ENCODE data around the gene ZIC2. TPM values are rescaled to one million over a fixed set of nuclear protein-coding genes. Genes with fewer than 3 reads are reported as not detected.
"Not testable (repeated sequence)": the region's sequence is repeated elsewhere in the genome, so short reads cannot be mapped to it uniquely, and the experiment has no call there.

Gene ZIC2
- total RNA-seq, 1 donor: not detected

DNA sequence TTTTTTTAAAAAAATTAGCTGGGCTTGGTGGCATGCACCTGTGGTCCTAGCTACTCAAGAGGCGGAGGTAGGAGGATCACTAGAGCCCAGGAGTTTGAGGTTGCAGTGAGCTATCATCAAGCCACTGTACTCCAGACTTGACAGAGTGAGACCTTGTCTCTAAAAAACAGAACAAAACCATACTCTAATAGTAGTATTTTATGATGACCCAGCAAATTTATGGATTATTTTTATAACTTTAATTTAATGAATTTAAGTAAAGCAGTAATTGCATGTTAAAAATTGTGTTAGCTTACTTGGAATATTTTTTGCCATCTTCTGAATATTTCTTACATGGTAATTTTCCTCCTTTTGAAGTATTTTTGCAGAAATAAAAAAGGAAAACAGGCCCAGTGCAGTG is 48.3 kb downstream of the ZIC2 start:
- DNase-seq (ENCODE audit: insufficient read length, low spot score, missing footprints): no peak
- Histone ChIP-seq H3K4me3 (ENCODE audit: insufficient read depth, low read length) (no peak overlapping the region), H3K4me1 (ENCODE audit: insufficient read depth, low read length) (no peaks in the 10 kb centered on the region), H4K20me1 (ENCODE audit: insufficient read depth, low read length) (no peaks in the 10 kb centered on the region), H3K27me3 (ENCODE audit: insufficient read depth, low read length) (no peaks in the 10 kb centered on the region), H3K79me2 (ENCODE audit: insufficient read depth, low read length) (no peaks in the 10 kb centered on the region), H2AFZ (ENCODE audit: low read length) (no peak overlapping the region), H3K36me3 (ENCODE audit: insufficient read depth, low read length) (no peaks in the 10 kb centered on the region), H3K27ac (ENCODE audit: low read depth, low read length) (no peak overlapping the region), H3K9me3 (ENCODE audit: low read depth, low read length) (no peaks in the 10 kb centered on the region), H3K4me2 (ENCODE audit: insufficient read depth, low read length) (no peak overlapping the region)
- TF ChIP-seq, protein P1, sequence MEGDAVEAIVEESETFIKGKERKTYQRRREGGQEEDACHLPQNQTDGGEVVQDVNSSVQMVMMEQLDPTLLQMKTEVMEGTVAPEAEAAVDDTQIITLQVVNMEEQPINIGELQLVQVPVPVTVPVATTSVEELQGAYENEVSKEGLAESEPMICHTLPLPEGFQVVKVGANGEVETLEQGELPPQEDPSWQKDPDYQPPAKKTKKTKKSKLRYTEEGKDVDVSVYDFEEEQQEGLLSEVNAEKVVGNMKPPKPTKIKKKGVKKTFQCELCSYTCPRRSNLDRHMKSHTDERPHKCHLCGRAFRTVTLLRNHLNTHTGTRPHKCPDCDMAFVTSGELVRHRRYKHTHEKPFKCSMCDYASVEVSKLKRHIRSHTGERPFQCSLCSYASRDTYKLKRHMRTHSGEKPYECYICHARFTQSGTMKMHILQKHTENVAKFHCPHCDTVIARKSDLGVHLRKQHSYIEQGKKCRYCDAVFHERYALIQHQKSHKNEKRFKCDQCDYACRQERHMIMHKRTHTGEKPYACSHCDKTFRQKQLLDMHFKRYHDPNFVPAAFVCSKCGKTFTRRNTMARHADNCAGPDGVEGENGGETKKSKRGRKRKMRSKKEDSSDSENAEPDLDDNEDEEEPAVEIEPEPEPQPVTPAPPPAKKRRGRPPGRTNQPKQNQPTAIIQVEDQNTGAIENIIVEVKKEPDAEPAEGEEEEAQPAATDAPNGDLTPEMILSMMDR (IDR thresholded peaks at IDR 0.05; ENCODE audit: extremely low read depth, low read depth, low read length): no peak

DNA sequence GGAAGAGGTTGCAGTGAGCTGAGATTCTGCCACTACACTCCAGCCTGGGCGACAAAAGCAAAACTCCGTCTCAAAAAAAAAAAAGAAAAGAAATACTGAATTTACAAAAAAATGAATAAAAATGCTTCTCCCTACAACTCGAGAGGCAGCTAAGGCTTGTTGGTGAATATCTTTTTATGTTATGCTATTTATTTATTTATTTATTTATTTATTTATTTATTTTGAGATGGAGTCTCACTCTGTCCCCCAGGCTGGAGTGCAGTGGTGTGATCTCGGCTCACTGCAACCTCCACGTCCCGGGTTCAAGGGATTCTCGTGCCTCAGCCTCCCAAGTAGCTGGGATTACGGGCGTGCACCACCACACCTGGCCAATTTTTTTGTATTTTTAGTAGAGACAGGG is 51.1 kb downstream of the ZIC2 start:
- H3K27ac ChIP-seq (ENCODE audit: low read depth, low read length); H3K27me3 ChIP-seq (ENCODE audit: insufficient read depth, low read length); H3K79me2 ChIP-seq (ENCODE audit: insufficient read depth, low read length); H3K4me2 ChIP-seq (ENCODE audit: insufficient read depth, low read length); DNase-seq (ENCODE audit: insufficient read length, low spot score, missing footprints); H2AFZ ChIP-seq (ENCODE audit: low read length); H4K20me1 ChIP-seq (ENCODE audit: insufficient read depth, low read length); H3K4me3 ChIP-seq (ENCODE audit: insufficient read depth, low read length); H3K4me1 ChIP-seq (ENCODE audit: insufficient read depth, low read length); H3K36me3 ChIP-seq (ENCODE audit: insufficient read depth, low read length); H3K9me3 ChIP-seq (ENCODE audit: low read depth, low read length): not testable (repeated sequence)

DNA sequence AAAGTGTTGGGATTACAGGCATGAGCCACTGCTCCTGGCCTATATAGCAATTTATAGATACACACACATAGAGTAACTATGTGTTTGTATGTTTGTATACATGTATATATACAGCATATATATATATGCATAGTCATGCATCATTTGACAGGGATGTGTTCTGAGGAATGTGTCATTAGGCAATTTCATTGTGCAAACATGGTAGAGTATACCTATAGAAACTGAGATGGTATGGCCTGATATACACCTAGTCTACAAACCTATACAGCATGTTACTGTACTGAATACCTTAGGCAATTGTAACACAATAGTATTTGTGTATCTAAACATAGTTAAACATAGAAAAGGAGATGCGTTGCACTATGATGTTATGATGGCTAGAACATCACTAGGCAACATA is 54.4 kb downstream of the ZIC2 start:
- H3K36me3 ChIP-seq (ENCODE audit: insufficient read depth, low read length): no peaks in the 10 kb centered on the region
- H3K4me1 ChIP-seq (ENCODE audit: insufficient read depth, low read length): no peaks in the 10 kb centered on the region
- TF ChIP-seq, protein P1 (IDR thresholded peaks at IDR 0.05; ENCODE audit: extremely low read depth, low read depth, low read length): no peak
- no peak overlapping the region for H3K4me2 ChIP-seq (ENCODE audit: insufficient read depth, low read length)
- no peak overlapping the region for H3K4me3 ChIP-seq (ENCODE audit: insufficient read depth, low read length)
- no peak overlapping the region for H3K27ac ChIP-seq (ENCODE audit: low read depth, low read length)
- no peak overlapping the region for H2AFZ ChIP-seq (ENCODE audit: low read length)
- peaks cover 3% of the 10 kb centered on the region for H3K27me3 ChIP-seq (ENCODE audit: insufficient read depth, low read length)
- H3K9me3 ChIP-seq (ENCODE audit: low read depth, low read length): no peaks in the 10 kb centered on the region
- H3K79me2 ChIP-seq (ENCODE audit: insufficient read depth, low read length): no peaks in the 10 kb centered on the region
- DNase-seq (ENCODE audit: insufficient read length, low spot score, missing footprints): no peak
- no peaks in the 10 kb centered on the region for H4K20me1 ChIP-seq (ENCODE audit: insufficient read depth, low read length)

Other genes starting within 250 kb of the ZIC2 start
- gene ZIC5, start 10.0 kb upstream of the ZIC2 start, total RNA-seq: not detected in 2 replicates
- gene PCCA, start 107.3 kb downstream of the ZIC2 start, total RNA-seq: 40.5 and 51.0 TPM in 2 replicates

Data from osteoblast (primary cell).